Ramos (cell line): Measurements from ENCODE around the gene ARID5B.

Source experiments
- in situ Hi-C: fragments of 300-500 bp; cut with MboI; formaldehyde crosslinking; loops from one replicate; pipeline ENCODE4 v1.14.3; 2022; ENCODE audit warnings: low sequenced_read_pairs; ENCODE audit not compliant: unreplicated experiment

Gene ARID5B

GRCh38 chr10:61931620-61932332, 30.3 kb downstream of the ARID5B start:
- in situ Hi-C loops, result no loop called here

GRCh38 chr10:61933859-61934555, 32.5 kb downstream of the ARID5B start:
- in situ Hi-C loops, result no loop called here

- in situ Hi-C loops, result no loop called here
These were observed 33.6 kb downstream of the ARID5B start for GRCh38 chr10:61935077-61935476.

GRCh38 chr10:61936770-61937169, 35.3 kb downstream of the ARID5B start:
- in situ Hi-C loops, result no loop called here

- in situ Hi-C loops, result no loop called here
These were observed 36.3 kb downstream of the ARID5B start for GRCh38 chr10:61937631-61938351.

GRCh38 chr10:61939902-61940301, 38.4 kb downstream of the ARID5B start:
- in situ Hi-C loops, result no loop called here

- in situ Hi-C loops, result no loop called here
These were observed 39.7 kb downstream of the ARID5B start for GRCh38 chr10:61941202-61941681.

GRCh38 chr10:61942604-61943461, 41.3 kb downstream of the ARID5B start:
- in situ Hi-C loops, result no loop called here

- in situ Hi-C loops, result no loop called here
These were observed 42.3 kb downstream of the ARID5B start for GRCh38 chr10:61943674-61944378.

- in situ Hi-C loops, result no loop called here
These were observed 43.1 kb downstream of the ARID5B start for GRCh38 chr10:61944410-61945147.

GRCh38 chr10:61949687-61950086, 48.2 kb downstream of the ARID5B start:
- in situ Hi-C loops, result loop anchor here (25.0 kb wide), 2 partner anchors 688 to 1313 kb away; no protein-coding TSS in a partner anchor

GRCh38 chr10:61950449-61951143, 49.1 kb downstream of the ARID5B start:
- in situ Hi-C loops, result loop anchor here (25.0 kb wide), 2 partner anchors 687 to 1312 kb away; no protein-coding TSS in a partner anchor

- in situ Hi-C loops, result loop anchor here (25.0 kb wide), 2 partner anchors 686 to 1311 kb away; no protein-coding TSS in a partner anchor
These were observed 49.6 kb downstream of the ARID5B start for GRCh38 chr10:61951144-61951483.

GRCh38 chr10:61952028-61952674, 50.7 kb downstream of the ARID5B start:
- in situ Hi-C loops, result loop anchor here (25.0 kb wide), 2 partner anchors 685 to 1310 kb away; no protein-coding TSS in a partner anchor

- in situ Hi-C loops, result loop anchor here (25.0 kb wide), 2 partner anchors 684 to 1309 kb away; no protein-coding TSS in a partner anchor
These were observed 51.7 kb downstream of the ARID5B start for GRCh38 chr10:61953183-61953582.

- in situ Hi-C loops, result loop anchor here (25.0 kb wide), 2 partner anchors 679 to 1304 kb away; no protein-coding TSS in a partner anchor
These were observed 56.3 kb downstream of the ARID5B start for GRCh38 chr10:61957806-61958205.

GRCh38 chr10:61958311-61958710, 56.8 kb downstream of the ARID5B start:
- in situ Hi-C loops, result loop anchor here (25.0 kb wide), 2 partner anchors 679 to 1304 kb away; no protein-coding TSS in a partner anchor
